ENCODE data around the gene LRRC28.

GRCh38 chr15:99385865-99386264, 134.6 kb downstream of the LRRC28 start:
- no peak for TF ChIP-seq CTCF (IDR thresholded peaks at IDR 0.05; ENCODE audit: low read depth, low read length, poor library complexity, severe bottlenecking)
- TF ChIP-seq EZH2phosphoT487 (IDR thresholded peaks at IDR 0.05; ENCODE audit: borderline replicate concordance, low read length): no peak

Measured in DOHH2 (cell line).